Measurements from ENCODE around the gene MKNK2. TPM values are rescaled to one million over a fixed set of nuclear protein-coding genes. Genes with fewer than 3 reads are reported as not detected.
"Not testable (repeated sequence)": the region's sequence is repeated elsewhere in the genome, so short reads cannot be mapped to it uniquely, and the experiment has no call there.

The MKNK2 gene
- total RNA-seq, result 100 to 1,000 TPM in 1 of 2 donors, 10 to 100 TPM in 1; 99.6 to 126 TPM
- long read RNA-seq, donor 1, transcript MKNK2-202 (14 exons, 1,744 nt), result major isoform, 6 of 57 reads
- long read RNA-seq, donor 1, partial matches to known transcripts, result 9 of 57 reads
- long read RNA-seq, donor 1, other reads (novel, unspliced or antisense), result 42 of 57 reads
- long read RNA-seq, donor 2, partial matches to known transcripts, result 11 of 115 reads
- long read RNA-seq, donor 2, other reads (novel, unspliced or antisense), result 104 of 115 reads

DNA sequence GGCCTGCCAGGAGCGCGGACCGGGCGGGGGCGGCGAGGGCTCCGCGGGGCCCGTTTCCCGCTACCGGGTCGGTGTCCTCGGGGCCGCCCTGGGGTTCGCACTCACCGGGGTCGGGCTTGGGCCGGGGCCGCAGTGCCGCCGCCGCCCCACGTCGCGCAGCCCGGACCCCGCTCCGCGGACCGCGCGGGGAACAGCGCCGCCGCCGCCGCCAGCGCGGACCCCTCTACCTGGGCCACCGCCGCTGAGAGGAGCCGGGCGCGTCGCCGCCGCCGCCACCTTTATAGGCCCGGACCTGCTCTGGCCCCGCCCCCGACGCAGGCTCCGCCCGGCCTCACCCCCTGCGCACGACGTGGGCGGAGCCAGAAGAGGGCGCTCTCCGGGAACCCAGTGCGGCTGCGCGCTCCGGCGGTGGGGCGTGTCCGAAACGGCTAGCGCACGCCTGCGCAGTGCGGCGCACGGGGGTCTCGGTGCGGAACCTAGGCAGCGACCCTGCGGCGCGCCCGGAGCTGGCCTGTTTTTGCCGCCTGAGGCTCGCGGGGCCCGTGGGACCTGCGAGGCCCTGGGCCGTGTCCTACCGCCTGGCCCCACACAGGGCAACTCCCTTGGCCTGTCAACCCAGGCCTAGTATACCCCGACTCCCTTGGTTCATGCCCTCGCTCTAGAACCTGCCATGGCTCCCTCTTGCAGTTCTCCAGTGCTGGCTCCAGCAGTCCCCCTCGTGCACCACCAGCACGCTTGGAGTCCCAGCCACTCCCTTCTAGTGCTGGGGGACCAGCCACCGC lies at the start of gene MKNK2:
Gene MKNK2 (minus strand): TSS at position 254 of the 782 bp plus-strand sequence. CDS start 393 bp downstream, outside the sequence.
- DNase-seq (ENCODE audit: low spot score), result peak; percentile 98

DNA sequence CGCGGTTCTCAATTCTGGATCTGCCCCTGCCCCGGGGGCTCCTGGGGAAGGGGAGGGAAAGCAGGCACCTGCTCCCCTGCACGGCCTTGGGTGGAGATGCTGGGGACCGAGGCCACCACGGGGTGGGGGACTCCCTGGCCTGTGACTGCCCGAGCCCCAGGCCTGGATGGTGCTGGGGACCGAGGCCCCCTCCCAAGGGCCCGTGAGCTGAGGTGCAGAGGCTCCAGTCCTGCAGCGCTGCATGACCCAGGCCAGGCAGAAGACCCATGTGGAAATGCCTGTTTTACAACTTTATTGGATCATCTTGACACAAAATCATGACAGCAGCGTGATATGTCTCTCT lies 49.6 kb upstream of the MKNK2 start:
- intact Hi-C loops (cut with DNase I), result no loop called here
- no peak for DNase-seq (ENCODE audit: low spot score)

More for the DNA sequence above, at the start of gene MKNK2:
- intact Hi-C loops (cut with DNase I), result no loop called here

DNA sequence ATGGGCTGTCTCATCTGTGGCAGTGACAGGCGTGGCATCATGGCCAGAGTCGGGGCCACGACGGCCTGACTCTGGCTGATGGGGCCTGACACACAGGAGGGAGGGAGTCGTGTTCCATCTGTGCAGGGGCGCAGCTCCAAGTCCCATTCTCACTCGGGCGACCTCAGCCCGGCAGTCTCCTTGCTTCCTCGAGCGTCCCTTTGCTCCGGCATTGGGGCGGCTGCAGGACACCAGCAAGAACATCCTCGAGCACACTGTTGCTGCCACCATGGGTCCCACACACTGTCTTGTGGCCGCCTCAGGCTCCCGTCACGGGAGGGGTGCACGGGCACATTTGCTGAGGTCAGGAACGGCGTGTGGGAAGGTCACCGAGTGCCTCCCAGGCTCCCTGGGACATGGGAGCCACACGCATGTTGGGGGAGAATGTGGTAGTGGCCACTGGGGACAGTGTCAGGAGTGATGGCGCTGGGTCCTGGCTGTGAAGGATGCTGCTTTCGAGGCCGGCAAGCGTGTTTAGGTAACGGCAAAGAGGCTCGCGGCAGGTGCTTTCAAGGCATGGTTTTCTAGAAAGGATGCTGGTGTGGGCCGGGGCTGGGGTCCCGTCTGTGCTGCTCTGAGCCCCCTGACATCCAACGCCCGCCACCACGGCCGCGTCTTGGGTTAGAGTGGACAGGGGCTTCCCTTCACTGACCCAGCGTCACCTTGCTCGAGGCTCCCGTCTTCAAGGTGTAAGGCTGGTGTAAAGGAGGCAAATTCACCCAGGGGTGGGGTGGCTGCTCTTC lies 49.1 kb upstream of the MKNK2 start:
- no peak for DNase-seq (ENCODE audit: low spot score)
- intact Hi-C loops (cut with DNase I), result no loop called here

DNA sequence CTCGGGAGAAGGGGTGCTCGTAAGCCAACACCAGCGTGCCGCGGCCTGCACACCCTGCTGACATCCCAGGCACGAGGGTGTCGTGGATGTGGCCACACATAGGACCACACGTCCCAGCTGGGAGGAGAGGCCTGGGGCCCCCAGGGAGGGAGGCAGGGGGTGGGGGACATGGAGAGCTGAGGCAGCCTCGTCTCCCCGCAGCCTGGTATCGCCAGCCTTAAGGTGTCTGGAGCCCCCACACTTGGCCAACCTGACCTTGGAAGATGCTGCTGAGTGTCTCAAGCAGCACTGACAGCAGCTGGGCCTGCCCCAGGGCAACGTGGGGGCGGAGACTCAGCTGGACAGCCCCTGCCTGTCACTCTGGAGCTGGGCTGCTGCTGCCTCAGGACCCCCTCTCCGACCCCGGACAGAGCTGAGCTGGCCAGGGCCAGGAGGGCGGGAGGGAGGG lies 48.0 kb upstream of the MKNK2 start:
- DNase-seq (ENCODE audit: low spot score), result no peak
- intact Hi-C loops (cut with DNase I), result no loop called here

DNA sequence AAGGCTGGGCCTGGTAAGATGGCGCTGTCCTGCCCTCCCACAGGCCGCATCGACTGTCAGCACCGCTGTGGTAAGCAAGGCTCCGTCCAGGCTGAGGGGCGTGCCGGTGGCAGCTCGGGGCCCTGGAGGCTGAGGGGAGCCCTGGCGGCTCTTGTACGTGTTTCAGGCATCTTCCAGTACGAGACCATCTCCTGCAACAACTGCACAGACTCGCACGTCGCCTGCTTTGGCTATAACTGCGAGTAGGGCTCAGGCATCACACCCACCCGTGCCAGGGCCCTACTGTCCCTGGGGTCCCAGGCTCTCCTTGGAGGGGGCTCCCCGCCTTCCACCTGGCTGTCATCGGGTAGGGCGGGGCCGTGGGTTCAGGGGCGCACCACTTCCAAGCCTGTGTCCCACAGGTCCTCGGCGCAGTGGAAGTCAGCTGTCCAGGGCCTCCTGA lies 46.9 kb upstream of the MKNK2 start:
- DNase-seq (ENCODE audit: low spot score), result no peak
- intact Hi-C loops (cut with DNase I), result no loop called here

DNA sequence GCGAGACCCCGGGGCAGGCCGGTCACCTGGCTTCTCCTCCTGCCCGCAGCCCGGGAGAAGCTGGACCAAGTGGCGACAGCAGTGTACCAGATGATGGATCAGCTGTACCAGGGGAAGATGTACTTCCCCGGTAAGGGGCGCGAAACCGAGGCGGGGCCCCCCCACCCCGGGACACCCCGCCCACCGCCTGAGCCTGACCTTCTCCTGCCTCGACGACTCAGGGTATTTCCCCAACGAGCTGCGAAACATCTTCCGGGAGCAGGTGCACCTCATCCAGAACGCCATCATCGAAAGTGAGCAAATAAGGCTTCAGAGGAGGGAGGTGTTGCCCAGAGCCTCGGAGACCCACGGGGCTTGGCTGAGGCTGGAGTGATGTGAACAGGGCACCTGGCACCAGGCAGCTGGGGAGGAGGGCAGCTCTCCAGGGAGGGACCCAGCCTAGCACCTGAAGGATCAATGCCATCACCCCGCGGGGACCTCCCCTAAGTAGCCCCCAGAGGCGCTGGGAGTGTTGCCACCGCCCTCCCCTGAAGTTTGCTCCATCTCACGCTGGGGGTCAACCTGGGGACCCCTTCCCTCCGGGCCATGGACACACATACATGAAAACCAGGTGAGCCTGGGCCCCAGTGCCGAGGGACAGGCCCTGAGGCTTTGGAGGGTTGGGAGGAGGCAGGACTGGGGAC lies 46.3 kb upstream of the MKNK2 start:
- no peak for DNase-seq (ENCODE audit: low spot score)
- intact Hi-C loops (cut with DNase I), result no loop called here

DNA sequence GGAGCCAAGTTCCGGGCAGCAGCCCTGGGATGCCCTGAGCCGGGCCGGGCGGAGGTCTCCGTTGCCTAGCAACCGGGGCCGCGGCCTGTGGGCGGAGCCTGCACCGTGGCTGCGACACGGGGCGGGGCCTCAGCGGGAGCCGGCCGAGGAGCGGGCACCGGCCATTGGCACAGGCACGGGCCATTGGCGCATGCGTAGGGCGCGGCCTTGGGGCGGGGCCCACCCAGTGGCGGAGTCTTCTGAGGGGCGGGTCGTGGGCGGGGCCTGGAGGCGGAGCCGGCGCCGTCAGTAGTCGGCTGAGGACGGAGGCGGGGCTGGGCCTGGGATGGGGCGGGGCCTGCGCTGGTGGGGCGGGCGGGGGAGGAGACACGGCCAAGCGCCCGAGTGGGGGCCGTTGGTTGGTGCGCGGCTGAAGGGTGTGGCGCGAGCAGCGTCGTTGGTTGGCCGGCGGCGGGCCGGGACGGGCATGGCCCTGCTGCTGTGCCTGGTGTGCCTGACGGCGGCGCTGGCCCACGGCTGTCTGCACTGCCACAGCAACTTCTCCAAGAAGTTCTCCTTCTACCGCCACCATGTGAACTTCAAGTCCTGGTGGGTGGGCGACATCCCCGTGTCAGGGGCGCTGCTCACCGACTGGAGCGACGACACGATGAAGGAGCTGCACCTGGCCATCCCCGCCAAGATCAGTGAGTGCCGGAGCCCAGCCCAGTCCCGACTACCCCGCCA lies 45.6 kb upstream of the MKNK2 start, which contains the start of gene IZUMO4:
Gene IZUMO4 (plus strand): TSS at position 436 of the 723 bp plus-strand sequence. CDS start 31 bp downstream, at position 467.
- peak; percentile 100 for DNase-seq (ENCODE audit: low spot score)
- intact Hi-C loops (cut with DNase I), result no loop called here

DNA sequence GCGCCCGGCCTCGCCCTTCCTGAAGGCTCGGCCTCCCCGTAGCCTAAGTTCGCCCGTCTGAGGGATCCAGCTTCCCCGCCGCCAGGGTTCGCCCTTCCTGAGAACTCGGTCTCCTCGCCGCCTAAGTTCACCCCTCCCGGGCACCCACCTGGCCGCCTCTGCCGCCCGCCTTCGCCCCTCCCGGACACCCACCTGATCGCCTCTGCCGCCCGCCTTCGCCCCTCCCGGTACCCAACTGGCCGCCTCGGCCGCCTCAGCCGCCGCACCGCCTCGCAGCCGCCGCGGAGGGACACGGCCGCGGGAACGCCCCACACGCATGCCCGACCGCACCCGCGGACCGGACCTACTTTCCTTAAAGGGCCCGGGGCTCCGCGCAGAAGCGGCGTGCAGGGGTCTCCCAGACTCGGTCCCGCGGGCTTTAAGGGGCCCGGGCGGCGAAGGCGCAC lies 45.0 kb upstream of the MKNK2 start, which contains the start of gene MOB3A:
Gene MOB3A (minus strand): TSS at position 293 of the 446 bp plus-strand sequence. CDS start 17,766 bp downstream, outside the sequence.
- peak; percentile 97 for DNase-seq (ENCODE audit: low spot score)
- intact Hi-C loops (cut with DNase I), result no loop called here

DNA sequence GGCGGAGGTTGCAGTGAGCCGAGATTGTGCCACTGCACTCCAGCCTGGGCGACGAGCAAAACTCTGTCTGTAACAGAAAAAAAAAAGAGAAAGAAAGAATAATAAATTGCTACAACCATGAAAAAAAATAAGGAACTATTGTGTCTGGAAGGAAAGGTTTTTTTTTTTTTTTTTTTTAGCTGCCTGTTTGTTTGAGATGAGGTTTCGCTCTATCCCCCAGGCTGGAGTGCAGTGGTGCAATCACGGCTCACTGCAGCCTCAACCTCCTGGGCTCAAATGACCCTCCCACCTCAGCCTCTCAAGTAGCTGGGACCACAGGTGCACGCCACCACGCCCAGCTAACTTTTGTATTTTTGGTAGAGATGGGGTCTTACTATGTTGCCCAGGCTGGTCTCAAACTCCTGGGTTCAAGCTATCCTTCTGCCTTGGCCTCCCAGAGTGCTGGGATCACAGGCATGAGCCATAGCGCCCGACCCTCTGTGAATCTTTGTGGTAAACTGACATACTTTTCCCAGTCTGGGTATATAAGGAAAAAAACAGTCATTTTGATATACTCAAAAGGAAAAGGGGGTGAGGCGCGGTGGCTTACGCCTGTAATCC lies 41.0 kb upstream of the MKNK2 start:
- intact Hi-C loops (cut with DNase I); DNase-seq (ENCODE audit: low spot score): not testable (repeated sequence)

DNA sequence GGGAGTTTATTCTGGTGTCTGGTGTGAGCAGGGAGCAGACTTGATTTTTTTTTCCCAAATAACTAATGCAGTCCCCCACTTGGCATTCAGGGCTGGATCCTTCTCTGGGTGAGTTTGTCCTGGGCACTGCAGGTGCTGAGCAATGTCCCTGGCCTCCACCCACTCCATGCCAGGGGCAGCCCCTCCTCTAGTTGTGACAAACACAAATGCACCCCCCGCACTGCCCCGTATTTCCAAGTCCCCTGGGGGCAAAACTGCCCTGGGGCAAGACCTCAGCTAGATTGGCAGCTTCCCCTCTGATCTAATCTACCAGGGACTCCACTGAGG lies 38.6 kb upstream of the MKNK2 start:
- no peak for DNase-seq (ENCODE audit: low spot score)
- intact Hi-C loops (cut with DNase I), result no loop called here

DNA sequence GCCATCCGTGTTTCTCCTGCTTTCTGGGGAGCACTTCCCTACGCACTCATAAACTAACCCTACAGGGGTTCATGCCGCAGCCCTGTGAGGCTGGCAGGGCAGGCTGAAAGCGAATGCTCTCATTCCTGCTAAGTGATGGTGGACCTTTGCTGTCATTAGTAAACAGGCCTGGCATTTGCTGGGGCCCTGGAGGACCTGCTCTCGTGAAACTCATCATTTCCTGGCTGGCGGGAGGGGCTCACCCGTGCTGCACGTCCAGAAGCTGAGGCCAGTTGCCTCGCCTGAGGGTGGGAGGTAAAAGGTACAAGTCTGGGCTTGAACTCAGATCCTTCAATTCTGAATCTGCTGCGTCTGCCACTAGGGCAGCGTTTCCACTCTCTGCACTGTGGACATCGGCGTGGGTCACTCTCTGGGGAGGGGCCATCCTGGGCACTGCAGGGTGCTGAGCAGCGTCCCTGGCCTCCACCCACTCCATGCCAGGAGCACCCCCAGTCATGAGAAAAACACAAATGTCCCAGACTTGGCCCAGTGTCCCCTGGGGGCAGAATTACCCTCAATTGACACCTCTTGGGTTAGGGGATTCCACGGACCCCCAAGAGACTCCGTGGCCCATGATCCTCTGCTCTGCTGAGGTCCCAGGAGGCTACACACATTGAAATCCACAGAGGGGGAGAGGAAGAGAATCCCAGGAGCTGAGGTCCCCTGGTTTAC lies 38.1 kb upstream of the MKNK2 start:
- no peak for DNase-seq (ENCODE audit: low spot score)
- intact Hi-C loops (cut with DNase I), result no loop called here

DNA sequence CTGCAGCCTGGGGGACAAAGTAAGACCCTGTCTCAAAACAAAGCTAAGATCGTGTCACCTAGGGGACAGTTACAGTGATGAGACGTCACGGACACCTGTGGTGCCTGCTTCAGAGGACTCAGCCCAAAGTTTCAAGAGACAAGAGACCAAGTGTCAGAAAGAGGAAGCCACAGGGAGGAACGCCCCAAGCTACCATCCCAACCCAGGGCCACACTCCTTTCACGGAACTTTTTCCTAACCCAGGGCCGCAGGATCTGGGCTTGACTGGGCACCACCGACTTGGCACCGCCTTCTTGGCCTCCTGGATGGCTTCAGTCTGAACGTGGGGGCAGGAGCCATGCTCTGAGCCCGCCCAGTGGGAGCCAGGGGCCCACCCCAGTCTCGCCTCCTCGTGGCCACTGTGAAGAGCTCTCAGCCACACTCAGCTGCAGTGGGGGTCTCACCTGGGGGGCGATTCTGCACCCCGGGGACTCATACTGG lies 36.6 kb upstream of the MKNK2 start:
- intact Hi-C loops (cut with DNase I), result no loop called here
- DNase-seq (ENCODE audit: low spot score), result no peak

DNA sequence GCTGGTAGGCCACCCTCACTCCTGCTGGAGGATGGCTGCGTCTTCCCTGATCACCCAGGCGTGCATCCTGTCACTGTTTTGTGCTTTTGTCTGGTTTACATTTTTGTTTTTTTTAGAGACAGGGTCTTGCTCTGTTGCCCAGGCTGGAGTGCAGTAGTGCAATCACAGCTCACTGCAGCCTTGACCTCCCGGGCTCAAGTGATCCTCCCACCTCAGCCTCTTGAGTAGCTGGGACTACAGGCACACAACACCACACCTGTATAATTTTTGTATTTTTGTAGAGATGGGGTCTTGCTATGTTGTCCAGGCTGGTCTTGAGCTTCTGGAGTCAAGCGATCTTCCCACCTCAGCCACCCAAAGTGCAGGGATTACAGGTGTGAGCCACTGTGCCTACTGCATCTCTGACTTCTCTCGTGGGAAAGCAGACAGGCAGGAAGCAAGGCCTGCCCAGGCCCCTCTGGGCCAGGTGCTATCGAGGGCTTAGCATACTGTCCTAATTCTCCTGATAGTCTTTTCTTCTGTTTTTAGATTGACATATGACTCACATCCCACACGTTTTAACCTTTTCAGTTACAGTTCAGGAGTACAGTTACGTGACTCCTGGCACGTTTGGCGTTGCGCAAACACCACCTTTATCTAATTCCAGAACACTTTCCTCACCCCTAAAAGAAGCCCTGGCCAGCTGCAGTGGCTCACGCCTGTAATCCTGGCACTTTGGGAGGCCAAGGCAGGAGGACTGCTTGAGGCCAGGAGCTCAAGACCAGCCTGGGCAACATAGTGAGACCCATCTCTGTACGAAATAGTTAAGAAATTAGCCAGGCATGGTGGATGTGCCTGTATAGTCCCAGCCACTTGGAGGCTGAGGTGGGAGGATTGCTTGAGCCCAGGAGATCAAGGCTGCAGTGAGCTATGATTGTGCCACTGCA lies 35.9 kb upstream of the MKNK2 start:
- intact Hi-C loops (cut with DNase I), result not testable (repeated sequence)

DNA sequence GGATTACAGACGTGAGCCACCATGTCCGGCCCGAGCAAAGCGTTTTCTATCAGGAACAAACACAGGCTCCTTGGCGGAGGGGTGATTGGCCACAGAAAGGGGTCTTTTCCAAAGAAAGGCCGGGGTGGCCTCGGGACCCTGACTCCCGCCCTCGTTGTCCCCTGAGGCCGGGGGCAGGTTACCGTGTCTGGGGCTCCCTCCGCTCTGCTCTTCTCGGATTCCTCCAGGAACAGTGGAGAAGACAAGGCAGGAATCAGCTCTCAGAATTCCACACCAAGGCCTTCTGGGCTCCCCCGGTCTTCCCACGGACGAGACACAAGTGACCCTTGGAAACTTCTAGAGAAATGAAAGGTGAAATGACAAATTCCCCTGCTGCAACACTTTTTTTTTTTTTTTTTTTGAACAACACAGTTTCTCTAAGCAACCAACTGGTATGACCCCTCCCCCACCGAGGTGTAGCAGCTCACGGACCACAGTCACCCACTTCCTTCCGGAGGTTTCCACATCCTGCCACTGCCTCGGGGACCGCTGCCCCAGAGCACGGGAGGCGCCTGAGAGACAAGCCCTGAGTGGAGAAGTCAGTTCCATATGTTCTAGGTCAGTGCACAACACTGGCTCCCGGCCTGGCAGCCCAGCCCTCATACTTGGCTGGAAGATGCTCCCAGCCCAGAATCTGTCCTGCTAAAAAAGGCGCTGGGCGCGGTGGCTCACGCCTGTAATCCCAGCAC lies 34.1 kb upstream of the MKNK2 start:
- peak; percentile 93 for DNase-seq (ENCODE audit: low spot score)
- intact Hi-C loops (cut with DNase I), result no loop called here

More for the DNA sequence above, 35.9 kb upstream of the MKNK2 start:
- DNase-seq (ENCODE audit: low spot score), result not testable (repeated sequence)

DNA sequence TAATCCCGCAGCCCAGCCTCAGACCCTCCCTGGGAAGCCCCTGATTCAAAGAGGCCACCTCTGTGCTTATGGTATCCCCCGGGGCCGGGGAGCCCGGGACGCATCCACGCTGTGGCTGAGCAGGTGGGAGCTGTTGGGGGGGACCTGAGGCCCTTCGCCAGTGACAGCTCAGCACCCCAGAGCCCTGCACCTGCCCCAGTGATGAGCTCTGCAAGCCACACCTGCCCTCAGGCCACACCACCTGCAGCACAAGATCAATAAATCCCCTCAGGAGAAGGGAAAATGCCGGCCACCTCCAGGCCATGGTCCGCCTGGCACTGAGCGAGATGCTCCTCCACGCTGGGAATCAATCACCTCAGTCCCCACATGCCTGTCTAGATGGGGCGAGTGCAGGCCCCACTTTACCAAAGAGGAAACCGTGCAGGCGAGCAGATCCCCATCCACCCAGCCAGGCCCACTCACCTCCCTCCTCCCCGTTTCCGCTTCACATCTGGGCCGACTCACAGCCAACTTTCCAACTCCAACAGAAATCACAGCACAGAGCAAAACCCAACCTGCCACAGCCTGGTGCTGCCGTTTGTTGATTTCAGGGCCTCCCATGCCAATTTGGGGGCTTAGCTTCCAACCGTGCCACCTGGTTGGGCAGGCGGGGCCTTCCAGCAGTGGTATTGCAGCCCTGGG lies 32.3 kb upstream of the MKNK2 start:
- DNase-seq (ENCODE audit: low spot score), result peak; percentile 73

More for the DNA sequence above, 32.3 kb upstream of the MKNK2 start:
- intact Hi-C loops (cut with DNase I), result no loop called here
